ENCODE data around the gene ENOX1.

Gene ENOX1

DNA sequence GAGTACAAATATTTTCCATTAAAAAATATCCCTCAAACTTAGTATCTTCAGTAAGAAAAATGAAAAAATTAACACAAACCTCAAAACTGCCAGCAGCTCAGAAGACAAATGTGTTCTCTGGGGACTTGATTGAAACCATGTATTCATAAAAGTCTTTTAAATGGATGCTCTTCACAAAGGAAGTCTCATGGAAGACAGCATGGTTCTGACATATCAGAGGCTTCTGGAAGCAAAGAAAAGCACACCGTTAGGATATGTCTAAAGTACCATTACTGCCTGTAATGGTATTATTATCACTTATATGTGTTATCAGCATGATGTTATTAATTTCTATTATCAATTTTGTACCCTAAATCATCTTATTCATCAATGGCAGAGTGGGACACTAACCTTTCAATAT lies 302.8 kb downstream of the ENOX1 start:
- no CpG with 5 or more reads among the region's 1 CpG for WGBS (ENCODE audit: extremely low coverage, insufficient coverage, low lambda C conversion rate)
- Histone ChIP-seq H3K56ac (ENCODE audit: low read length) (no peak overlapping the region), H3K4me3 (ENCODE audit: low read length) (no peak overlapping the region), H3K79me2 (ENCODE audit: control insufficient read depth, insufficient read depth, low read length) (no peaks in the 10 kb centered on the region), H2BK120ac (ENCODE audit: low read depth, low read length) (no peak overlapping the region), H3K4me2 (ENCODE audit: low read length) (no peak overlapping the region), H3K4me1 (ENCODE audit: control insufficient read depth, low read depth, low read length) (no peaks in the 10 kb centered on the region), H2BK15ac (replicated peaks; ENCODE audit: low read depth) (no peak overlapping the region), H3K27me3 (ENCODE audit: insufficient read depth, low read length, poor library complexity) (no peaks in the 10 kb centered on the region), H2AK5ac (ENCODE audit: low read length) (no peak overlapping the region), H2BK5ac (ENCODE audit: low read length) (no peak overlapping the region), H3K27ac (ENCODE audit: low read depth, low read length) (no peak overlapping the region), H4K5ac (ENCODE audit: low read length) (no peak overlapping the region), H3K36me3 (ENCODE audit: control insufficient read depth, insufficient read depth, low read length) (no peaks in the 10 kb centered on the region), H3K4ac (ENCODE audit: low read depth, low read length) (no peak overlapping the region), H3K9ac (ENCODE audit: low read length) (no peak overlapping the region), H3K79me1 (ENCODE audit: low read length) (no peaks in the 10 kb centered on the region), H3K23ac (ENCODE audit: low read length) (no peak overlapping the region), H4K8ac (ENCODE audit: low read depth, low read length) (no peak overlapping the region), H3K18ac (ENCODE audit: low read length) (no peak overlapping the region)
- DNase-seq, result no peak

DNA sequence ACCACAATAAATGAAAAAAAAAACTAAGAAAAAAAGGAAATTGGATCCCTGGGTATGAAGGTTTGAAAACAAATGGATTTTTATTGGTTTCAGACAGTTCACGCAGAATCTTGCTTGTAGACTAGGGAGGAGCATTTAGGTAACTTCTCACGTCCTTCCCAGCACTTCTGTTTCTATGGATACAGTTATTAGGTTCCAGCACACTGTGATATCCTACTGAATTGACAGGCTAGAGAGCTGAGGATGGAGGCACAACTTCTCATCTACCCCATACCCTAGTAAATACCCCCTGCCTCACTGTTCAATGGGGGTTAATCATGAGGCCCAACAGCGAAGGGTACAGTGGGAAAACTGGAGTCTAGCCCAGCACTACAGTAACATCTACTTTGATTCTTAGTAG lies 304.1 kb downstream of the ENOX1 start:
- no CpG with 5 or more reads among the region's 3 CpGs for WGBS (ENCODE audit: extremely low coverage, insufficient coverage, low lambda C conversion rate)

DNA sequence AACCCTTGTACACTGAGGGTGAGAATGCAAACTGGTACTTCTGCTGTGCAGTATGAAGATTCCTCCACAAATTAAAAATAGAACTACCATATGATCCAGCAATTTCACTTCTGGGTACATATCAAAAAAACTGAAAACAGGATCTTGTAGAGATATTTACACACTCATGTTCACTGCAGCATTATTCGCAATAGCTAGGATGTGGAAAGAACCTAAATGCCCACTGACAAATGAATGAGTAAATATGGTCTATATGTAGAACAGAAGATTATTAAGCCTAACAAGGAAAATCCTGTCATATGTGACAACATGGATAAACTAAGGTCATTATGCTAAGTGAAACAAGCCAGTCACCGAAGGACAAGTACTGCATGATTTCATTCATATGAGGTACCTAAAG lies 304.7 kb downstream of the ENOX1 start:
- no peaks in the 10 kb centered on the region for H3K36me3 ChIP-seq (ENCODE audit: control insufficient read depth, insufficient read depth, low read length)
- H4K5ac ChIP-seq (ENCODE audit: low read length), result no peak overlapping the region
- H2BK15ac ChIP-seq (replicated peaks; ENCODE audit: low read depth), result no peak overlapping the region
- no peak overlapping the region for H3K56ac ChIP-seq (ENCODE audit: low read length)
- H3K79me1 ChIP-seq (ENCODE audit: low read length), result no peaks in the 10 kb centered on the region
- H2BK5ac ChIP-seq (ENCODE audit: low read length), result no peak overlapping the region
- H3K4me2 ChIP-seq (ENCODE audit: low read length), result no peak overlapping the region
- no peak overlapping the region for H3K4me3 ChIP-seq (ENCODE audit: low read length)
- no peak overlapping the region for H2AK5ac ChIP-seq (ENCODE audit: low read length)
- no peak overlapping the region for H3K23ac ChIP-seq (ENCODE audit: low read length)
- no peak overlapping the region for H3K18ac ChIP-seq (ENCODE audit: low read length)
- WGBS (ENCODE audit: extremely low coverage, insufficient coverage, low lambda C conversion rate), result no CpG with 5 or more reads among the region's 2 CpGs
- H4K8ac ChIP-seq (ENCODE audit: low read depth, low read length), result no peak overlapping the region
- H3K4ac ChIP-seq (ENCODE audit: low read depth, low read length), result no peak overlapping the region
- no peak overlapping the region for H3K9ac ChIP-seq (ENCODE audit: low read length)
- H2BK120ac ChIP-seq (ENCODE audit: low read depth, low read length), result no peak overlapping the region
- DNase-seq, result no peak
- H3K27me3 ChIP-seq (ENCODE audit: insufficient read depth, low read length, poor library complexity), result no peaks in the 10 kb centered on the region
- no peaks in the 10 kb centered on the region for H3K4me1 ChIP-seq (ENCODE audit: control insufficient read depth, low read depth, low read length)
- H3K27ac ChIP-seq (ENCODE audit: low read depth, low read length), result no peak overlapping the region
- H3K79me2 ChIP-seq (ENCODE audit: control insufficient read depth, insufficient read depth, low read length), result no peaks in the 10 kb centered on the region

More for the DNA sequence above, 304.1 kb downstream of the ENOX1 start:
- Histone ChIP-seq H2AK5ac (ENCODE audit: low read length) (no peak overlapping the region), H4K5ac (ENCODE audit: low read length) (no peak overlapping the region), H3K4me3 (ENCODE audit: low read length) (no peak overlapping the region), H3K56ac (ENCODE audit: low read length) (no peak overlapping the region), H3K27ac (ENCODE audit: low read depth, low read length) (no peak overlapping the region), H3K9ac (ENCODE audit: low read length) (no peak overlapping the region), H3K79me1 (ENCODE audit: low read length) (no peaks in the 10 kb centered on the region), H3K23ac (ENCODE audit: low read length) (no peak overlapping the region), H4K8ac (ENCODE audit: low read depth, low read length) (no peak overlapping the region), H3K4me1 (ENCODE audit: control insufficient read depth, low read depth, low read length) (no peaks in the 10 kb centered on the region), H3K4ac (ENCODE audit: low read depth, low read length) (no peak overlapping the region), H2BK5ac (ENCODE audit: low read length) (no peak overlapping the region), H3K4me2 (ENCODE audit: low read length) (no peak overlapping the region), H3K27me3 (ENCODE audit: insufficient read depth, low read length, poor library complexity) (no peaks in the 10 kb centered on the region), H3K18ac (ENCODE audit: low read length) (no peak overlapping the region), H2BK15ac (replicated peaks; ENCODE audit: low read depth) (no peak overlapping the region), H3K79me2 (ENCODE audit: control insufficient read depth, insufficient read depth, low read length) (no peaks in the 10 kb centered on the region), H3K36me3 (ENCODE audit: control insufficient read depth, insufficient read depth, low read length) (no peaks in the 10 kb centered on the region), H2BK120ac (ENCODE audit: low read depth, low read length) (no peak overlapping the region)
- no peak for DNase-seq

DNA sequence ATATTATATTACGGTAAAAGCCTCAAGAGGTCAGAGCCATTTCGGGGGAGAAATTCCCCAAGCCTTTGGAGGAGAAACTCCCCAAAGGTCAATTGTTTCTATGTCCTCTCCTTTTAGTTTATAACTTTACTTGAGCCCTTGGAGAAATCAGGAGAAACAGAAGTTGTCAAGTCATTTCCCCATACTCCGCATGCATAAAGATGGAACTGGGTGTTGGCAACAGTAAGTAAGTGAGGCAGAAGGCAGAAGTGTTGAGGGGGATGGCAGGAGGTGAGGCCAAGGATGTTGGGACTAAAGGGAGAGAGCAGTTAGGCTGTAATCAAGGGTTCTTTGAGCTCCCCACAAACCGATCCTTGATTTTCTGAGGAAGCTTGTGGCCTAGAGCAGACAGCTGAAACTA lies 307.9 kb downstream of the ENOX1 start:
- Histone ChIP-seq H3K56ac (ENCODE audit: low read length) (no peak overlapping the region), H2BK120ac (ENCODE audit: low read depth, low read length) (no peak overlapping the region), H3K27me3 (ENCODE audit: insufficient read depth, low read length, poor library complexity) (no peaks in the 10 kb centered on the region), H4K5ac (ENCODE audit: low read length) (no peak overlapping the region), H3K4me2 (ENCODE audit: low read length) (no peak overlapping the region), H3K9ac (ENCODE audit: low read length) (no peak overlapping the region), H4K8ac (ENCODE audit: low read depth, low read length) (no peak overlapping the region), H3K27ac (ENCODE audit: low read depth, low read length) (no peak overlapping the region), H2BK5ac (ENCODE audit: low read length) (no peak overlapping the region), H3K23ac (ENCODE audit: low read length) (no peak overlapping the region), H2AK5ac (ENCODE audit: low read length) (no peak overlapping the region), H3K36me3 (ENCODE audit: control insufficient read depth, insufficient read depth, low read length) (no peaks in the 10 kb centered on the region), H3K4me3 (ENCODE audit: low read length) (no peak overlapping the region), H3K4me1 (ENCODE audit: control insufficient read depth, low read depth, low read length) (no peaks in the 10 kb centered on the region), H3K79me1 (ENCODE audit: low read length) (no peaks in the 10 kb centered on the region), H2BK15ac (replicated peaks; ENCODE audit: low read depth) (no peak overlapping the region), H3K79me2 (ENCODE audit: control insufficient read depth, insufficient read depth, low read length) (no peaks in the 10 kb centered on the region), H3K18ac (ENCODE audit: low read length) (no peak overlapping the region), H3K4ac (ENCODE audit: low read depth, low read length) (no peak overlapping the region)
- no peak for DNase-seq
- WGBS (ENCODE audit: extremely low coverage, insufficient coverage, low lambda C conversion rate), result no CpG with 5 or more reads among the region's 4 CpGs

DNA sequence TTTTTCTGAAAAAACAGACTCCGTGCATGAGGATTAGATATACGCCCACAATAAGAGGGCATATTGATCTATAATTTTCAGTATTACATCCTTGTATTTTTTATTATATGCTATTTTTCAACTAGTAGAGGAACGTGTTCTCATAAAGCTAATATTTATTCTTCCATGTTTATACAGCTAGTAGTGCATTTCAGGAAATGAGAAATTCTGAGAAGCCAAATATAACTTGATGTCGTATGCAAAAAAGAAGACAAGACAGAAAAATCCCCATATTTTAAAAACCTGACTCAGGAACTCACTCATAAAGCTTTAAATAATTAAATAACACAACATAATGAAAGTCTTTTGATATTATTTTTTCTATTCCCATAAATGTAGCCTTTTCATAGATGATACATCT lies 308.6 kb downstream of the ENOX1 start:
- Histone ChIP-seq H3K36me3 (ENCODE audit: control insufficient read depth, insufficient read depth, low read length) (no peaks in the 10 kb centered on the region), H2BK120ac (ENCODE audit: low read depth, low read length) (no peak overlapping the region), H3K79me2 (ENCODE audit: control insufficient read depth, insufficient read depth, low read length) (no peaks in the 10 kb centered on the region), H3K18ac (ENCODE audit: low read length) (no peak overlapping the region), H3K27me3 (ENCODE audit: insufficient read depth, low read length, poor library complexity) (no peaks in the 10 kb centered on the region), H3K4me3 (ENCODE audit: low read length) (no peak overlapping the region), H3K4ac (ENCODE audit: low read depth, low read length) (no peak overlapping the region), H3K79me1 (ENCODE audit: low read length) (no peaks in the 10 kb centered on the region), H2BK15ac (replicated peaks; ENCODE audit: low read depth) (no peak overlapping the region), H3K56ac (ENCODE audit: low read length) (no peak overlapping the region), H2AK5ac (ENCODE audit: low read length) (no peak overlapping the region), H3K23ac (ENCODE audit: low read length) (no peak overlapping the region), H4K5ac (ENCODE audit: low read length) (no peak overlapping the region), H3K27ac (ENCODE audit: low read depth, low read length) (no peak overlapping the region), H3K4me1 (ENCODE audit: control insufficient read depth, low read depth, low read length) (no peaks in the 10 kb centered on the region), H2BK5ac (ENCODE audit: low read length) (no peak overlapping the region), H4K8ac (ENCODE audit: low read depth, low read length) (no peak overlapping the region), H3K9ac (ENCODE audit: low read length) (no peak overlapping the region), H3K4me2 (ENCODE audit: low read length) (no peak overlapping the region)
- no peak for DNase-seq
- no CpG with 5 or more reads among the region's 4 CpGs for WGBS (ENCODE audit: extremely low coverage, insufficient coverage, low lambda C conversion rate)

DNA sequence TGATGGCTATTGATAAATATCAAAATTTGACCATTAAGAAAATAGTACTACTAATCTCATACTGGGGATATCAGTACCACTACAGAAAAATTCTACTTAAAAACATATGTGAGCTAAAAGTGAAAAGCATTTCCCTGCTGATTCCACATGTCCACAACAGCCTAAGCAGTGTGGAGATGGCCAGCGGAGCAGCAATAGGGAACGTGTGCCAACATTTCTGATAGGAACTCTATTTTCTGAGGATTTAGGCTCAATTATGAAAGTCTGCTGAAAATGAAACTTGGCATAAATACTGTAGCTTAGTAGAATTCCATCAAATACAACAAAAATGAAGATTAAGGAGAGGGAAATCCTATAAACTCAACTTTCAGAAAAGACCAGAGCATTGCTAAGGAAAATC lies 311.6 kb downstream of the ENOX1 start:
- H3K27me3 ChIP-seq (ENCODE audit: insufficient read depth, low read length, poor library complexity), result no peaks in the 10 kb centered on the region
- H3K18ac ChIP-seq (ENCODE audit: low read length), result no peak overlapping the region
- no peaks in the 10 kb centered on the region for H3K79me2 ChIP-seq (ENCODE audit: control insufficient read depth, insufficient read depth, low read length)
- WGBS (ENCODE audit: extremely low coverage, insufficient coverage, low lambda C conversion rate), result no CpG with 5 or more reads among the region's 2 CpGs
- no peak overlapping the region for H4K5ac ChIP-seq (ENCODE audit: low read length)
- H2BK15ac ChIP-seq (replicated peaks; ENCODE audit: low read depth), result no peak overlapping the region
- no peaks in the 10 kb centered on the region for H3K36me3 ChIP-seq (ENCODE audit: control insufficient read depth, insufficient read depth, low read length)
- H2BK120ac ChIP-seq (ENCODE audit: low read depth, low read length), result no peak overlapping the region
- H3K4me2 ChIP-seq (ENCODE audit: low read length), result no peak overlapping the region
- H2BK5ac ChIP-seq (ENCODE audit: low read length), result no peak overlapping the region
- no peaks in the 10 kb centered on the region for H3K4me1 ChIP-seq (ENCODE audit: control insufficient read depth, low read depth, low read length)
- H2AK5ac ChIP-seq (ENCODE audit: low read length), result no peak overlapping the region
- DNase-seq, result no peak
- no peak overlapping the region for H3K23ac ChIP-seq (ENCODE audit: low read length)
- no peaks in the 10 kb centered on the region for H3K79me1 ChIP-seq (ENCODE audit: low read length)
- H4K8ac ChIP-seq (ENCODE audit: low read depth, low read length), result no peak overlapping the region
- H3K27ac ChIP-seq (ENCODE audit: low read depth, low read length), result no peak overlapping the region
- no peak overlapping the region for H3K4me3 ChIP-seq (ENCODE audit: low read length)
- H3K56ac ChIP-seq (ENCODE audit: low read length), result no peak overlapping the region
- no peak overlapping the region for H3K9ac ChIP-seq (ENCODE audit: low read length)
- no peak overlapping the region for H3K4ac ChIP-seq (ENCODE audit: low read depth, low read length)

Data from mesendoderm (in vitro differentiated cells).